ENCODE measurements around the gene TPRX1. TPM values are rescaled to one million over a fixed set of nuclear protein-coding genes. Genes with fewer than 3 reads are reported as not detected.
"Not testable (repeated sequence)": the region's sequence is repeated elsewhere in the genome, so short reads cannot be mapped to it uniquely, and the experiment has no call there.

TPRX1 gene, protein sequence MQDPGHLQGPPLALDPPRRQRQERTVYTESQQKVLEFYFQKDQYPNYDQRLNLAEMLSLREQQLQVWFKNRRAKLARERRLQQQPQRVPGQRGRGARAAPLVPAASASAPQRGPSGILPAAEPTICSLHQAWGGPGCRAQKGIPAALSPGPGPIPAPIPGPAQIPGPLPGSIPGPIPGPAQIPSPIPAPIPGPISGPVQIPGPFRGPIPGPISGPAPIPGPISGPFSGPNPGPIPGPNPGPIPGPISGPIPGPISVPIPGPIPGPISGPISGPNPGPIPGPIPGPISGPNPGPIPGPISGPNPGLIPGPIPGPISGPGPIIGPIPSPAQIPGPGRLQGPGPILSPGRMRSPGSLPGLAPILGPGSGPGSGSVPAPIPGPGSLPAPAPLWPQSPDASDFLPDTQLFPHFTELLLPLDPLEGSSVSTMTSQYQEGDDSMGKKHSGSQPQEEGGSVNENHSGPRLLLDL
- not detected in 2 replicates for total RNA-seq (2021)
- Bru-seq, nascent RNA = not detected
- BruChase-seq, experiment 1, labeled RNA remaining after a 2-hour chase = not detected
- BruChase-seq, experiment 2, labeled RNA remaining after a 6-hour chase = not detected
- long read RNA-seq = 0 reads

DNA sequence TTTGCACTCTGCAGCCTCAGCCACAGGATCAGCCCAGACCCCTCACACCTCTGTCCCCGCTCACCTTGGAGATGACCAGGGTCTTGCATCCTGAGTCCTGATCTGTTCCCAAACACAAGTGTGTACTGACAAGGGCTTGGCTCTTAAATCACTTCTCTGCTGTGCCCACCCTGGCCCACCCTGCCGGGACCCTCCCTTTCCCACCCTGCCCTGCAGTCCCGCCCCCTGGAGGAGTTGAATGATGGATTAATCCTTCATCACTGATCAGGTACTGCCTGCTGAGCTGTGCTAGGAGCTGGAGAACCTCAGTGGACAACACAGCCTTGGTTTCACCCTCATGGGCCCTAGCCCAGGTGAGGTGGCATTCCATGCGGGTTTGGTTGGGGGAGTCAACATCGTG lies at the start of gene TPRX1:
Gene TPRX1 (minus strand): TSS at position 101 of the 400 bp plus-strand sequence. CDS start 12 bp downstream, at position 89.
- H3K4me1 ChIP-seq (replicated peaks; ENCODE audit: insufficient read depth); H3K4me3 ChIP-seq; H3F3A ChIP-seq (ENCODE audit: insufficient read depth, low read depth); H4K20me1 ChIP-seq (ENCODE audit: insufficient read depth); H3K36me3 ChIP-seq (ENCODE audit: low read depth); BruUV-seq (replicated peaks); H3K27me3 ChIP-seq (ENCODE audit: insufficient read depth, low read depth); H3K79me2 ChIP-seq (ENCODE audit: low read depth); intact Hi-C loops (cut with micrococcal nuclease; ENCODE audit: unreplicated experiment); H2AFZ ChIP-seq; H3K27ac ChIP-seq; H3K9me3 ChIP-seq (ENCODE audit: insufficient read depth, low read depth); H3K9me2 ChIP-seq (ENCODE audit: insufficient read depth); POLR2A ChIA-PET (ENCODE audit: unreplicated experiment); H3K4me2 ChIP-seq; DNase-seq; CTCF ChIA-PET: not testable (repeated sequence)

DNA sequence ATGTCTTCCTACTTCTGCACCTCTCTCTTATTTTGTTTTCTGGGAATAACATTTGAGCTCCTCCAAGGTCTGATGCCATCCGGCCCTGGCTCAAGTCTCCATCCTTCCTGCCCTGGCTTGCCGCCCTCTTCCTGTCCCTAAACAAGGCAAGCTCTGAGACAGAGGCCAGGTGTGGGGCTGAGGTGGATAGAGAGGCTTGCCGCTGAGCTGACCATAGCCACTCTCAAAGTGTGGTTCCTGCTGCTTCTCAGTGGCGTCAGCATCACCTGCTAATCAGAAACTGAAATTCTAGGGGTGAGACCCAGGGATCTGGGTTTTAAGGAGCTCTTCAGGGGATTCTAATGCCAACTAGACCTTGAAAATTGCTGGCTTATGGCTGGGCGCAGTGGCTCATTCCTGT lies 48.7 kb upstream of the TPRX1 start:
- Histone ChIP-seq H3K4me3 (no peak overlapping the region), H3K4me2 (no peak overlapping the region), H3K36me3 (ENCODE audit: low read depth) (no peaks in the 10 kb centered on the region), H3K27me3 (ENCODE audit: insufficient read depth, low read depth) (peaks cover 65% of the 10 kb centered on the region), H3K4me1 (replicated peaks; ENCODE audit: insufficient read depth) (peaks cover 16% of the 10 kb centered on the region; the same call in 1 of the 2 replicates), H3K9me2 (ENCODE audit: insufficient read depth) (no peaks in the 10 kb centered on the region), H3K27ac (no peak overlapping the region), H3F3A (ENCODE audit: insufficient read depth, low read depth) (0 out of 2 replicates have a peak, but pooled peaks cover 4% of the 10 kb centered on the region), H2AFZ (no peak overlapping the region), H4K20me1 (ENCODE audit: insufficient read depth) (no peaks in the 10 kb centered on the region), H3K79me2 (ENCODE audit: low read depth) (no peaks in the 10 kb centered on the region), H3K9me3 (ENCODE audit: insufficient read depth, low read depth) (no peaks in the 10 kb centered on the region)
- ChIA-PET CTCF (interaction anchor here (0.5 to 0.8 kb wide), 3 partner anchors 11 to 129 kb away, joined by 3 read pairs; no protein-coding TSS in a partner anchor), POLR2A (ENCODE audit: unreplicated experiment) (no interaction called here)
- no peak for DNase-seq
- intact Hi-C loops (cut with micrococcal nuclease; ENCODE audit: unreplicated experiment) = no loop called here
- TF ChIP-seq EZH2 (IDR thresholded peaks at IDR 0.05; ENCODE audit: low read depth) (no peak), CTCF (conservative IDR thresholded peaks at IDR 0.05) (no peak)
- no TSS peak for BruUV-seq (replicated peaks)

DNA sequence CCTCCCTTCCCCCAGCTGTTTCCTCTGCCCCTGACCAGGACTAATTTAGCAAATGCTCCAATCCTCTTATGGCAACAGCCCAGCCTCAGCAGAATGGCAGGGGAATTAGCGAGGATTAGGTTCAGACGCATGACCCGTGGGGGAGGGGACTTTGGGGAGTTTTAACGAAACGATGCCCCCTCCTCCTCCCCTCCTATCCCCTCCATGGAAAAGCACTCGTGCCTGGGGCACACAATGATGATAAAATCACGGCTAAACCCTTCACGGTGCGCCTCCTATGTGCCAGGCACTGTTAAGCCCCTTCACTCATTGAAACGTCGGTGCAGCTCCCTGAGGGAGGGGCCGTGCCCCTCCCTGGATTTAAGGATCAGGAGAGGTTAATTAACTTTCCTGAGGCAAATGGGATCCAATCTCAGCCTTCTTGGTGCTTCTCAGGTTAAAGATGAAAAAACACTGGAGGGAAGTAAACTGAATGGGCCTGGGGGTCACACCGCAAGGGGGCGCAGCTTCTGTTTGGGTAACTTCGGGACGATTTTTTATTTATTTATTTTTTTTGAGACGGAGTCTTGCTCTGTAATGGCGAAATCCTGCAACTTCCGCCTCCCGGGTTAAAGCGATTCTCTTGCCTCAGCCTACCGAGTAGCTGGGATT lies 44.6 kb upstream of the TPRX1 start:
- H3K4me3 ChIP-seq = no peak overlapping the region; the same call in 1 of the 2 replicates
- H2AFZ ChIP-seq = no peak overlapping the region; the same call in 1 of the 2 replicates
- H3K4me1 ChIP-seq (replicated peaks; ENCODE audit: insufficient read depth) = peaks cover 13% of the 10 kb centered on the region; the same call in 1 of the 2 replicates
- H3K36me3 ChIP-seq (ENCODE audit: low read depth) = no peaks in the 10 kb centered on the region
- no peaks in the 10 kb centered on the region for H3K79me2 ChIP-seq (ENCODE audit: low read depth)
- no TSS peak for BruUV-seq (replicated peaks)
- ChIA-PET CTCF (no interaction called here), POLR2A (ENCODE audit: unreplicated experiment) (no interaction called here)
- H3K9me3 ChIP-seq (ENCODE audit: insufficient read depth, low read depth) = no peaks in the 10 kb centered on the region
- DNase-seq = peak in 1 of 2 experiments; percentile 23
- no peaks in the 10 kb centered on the region for H3K9me2 ChIP-seq (ENCODE audit: insufficient read depth)
- no peak for TF ChIP-seq EZH2 (IDR thresholded peaks at IDR 0.05; ENCODE audit: low read depth)
- peak; percentile 73 for TF ChIP-seq CTCF (conservative IDR thresholded peaks at IDR 0.05)
- H3F3A ChIP-seq (ENCODE audit: insufficient read depth, low read depth) = no peaks in the 10 kb centered on the region; the same call in 1 of the 2 replicates
- intact Hi-C loops (cut with micrococcal nuclease; ENCODE audit: unreplicated experiment) = no loop called here
- H4K20me1 ChIP-seq (ENCODE audit: insufficient read depth) = no peaks in the 10 kb centered on the region
- H3K27me3 ChIP-seq (ENCODE audit: insufficient read depth, low read depth) = peaks cover 48% of the 10 kb centered on the region
- H3K27ac ChIP-seq = no peak overlapping the region
- peak overlapping the region; percentile 64 for H3K4me2 ChIP-seq
